Hepatocyte (in vitro differentiated cells): ENCODE data around the gene KSR2.

ENCODE experiments used
- CTCF ChIP-seq: fragments of 200-600 bp; sonication (generic); IDR thresholded peaks from 2 replicates; pipeline ENCODE4 v1.5.1; 2016; ENCODE audit warnings: antibody characterized with exemption, mild to moderate bottlenecking; ENCODE audit not compliant: poor library complexity
- EZH2 ChIP-seq: fragments of 200-600 bp; sonication (generic); IDR thresholded peaks from 2 replicates; pipeline ENCODE4 v1.6.1; 2016; ENCODE audit warnings: antibody characterized with exemption, mild to moderate bottlenecking, borderline replicate concordance
- EZH2phosphoT487 ChIP-seq: fragments of 200-600 bp; sonication (generic); IDR thresholded peaks from one replicate; pipeline ENCODE4 v1.6.1; 2018; ENCODE audit warnings: antibody characterized with exemption, mild to moderate bottlenecking, low read depth, moderate library complexity; ENCODE audit not compliant: unreplicated experiment, severe bottlenecking

- TF ChIP-seq EZH2 (no peak), CTCF (no peak), EZH2phosphoT487 (no peak)
These were observed 559.5 kb downstream of the KSR2 start for GRCh38 chr12:117409286-117409685.
